HepG2 (cell line): ENCODE data around the gene PRRC2A. TPM values are rescaled to one million over a fixed set of nuclear protein-coding genes. Genes with fewer than 3 reads are reported as not detected.
A peak's percentile ranks its signal among the peaks of the same experiment; 100 is the strongest.

Experiments
- CBFB ChIP-seq: sonication (generic); formaldehyde crosslinking; IDR thresholded peaks from 2 replicates; pipeline ENCODE4 v1.4.0; 2020; ENCODE audit warnings: missing genetic modification reagents
- CBX1 ChIP-seq: IDR thresholded peaks from one replicate; pipeline ENCODE4 v1.6.1; 2016; ENCODE audit warnings: antibody characterized with exemption, low read depth
- CBX5 ChIP-seq: sonication (generic); formaldehyde crosslinking; IDR thresholded peaks from 2 replicates; pipeline ENCODE4 v1.4.0; 2020; ENCODE audit warnings: missing genetic modification reagents, borderline replicate concordance
- ELF4 ChIP-seq: sonication (generic); formaldehyde crosslinking; IDR thresholded peaks from 2 replicates; pipeline ENCODE4 v1.5.0; 2020; ENCODE audit warnings: missing genetic modification reagents, mild to moderate bottlenecking, moderate library complexity, borderline replicate concordance
- HMG20B ChIP-seq: conservative IDR thresholded peaks from 2 replicates; pipeline ENCODE4 v1.6.1; 2016; ENCODE audit warnings: missing genetic modification reagents, missing compliant biosample characterization
- HOXD1 ChIP-seq: sonication (generic); formaldehyde crosslinking; IDR thresholded peaks from 2 replicates; pipeline ENCODE4 v1.5.0; 2020; ENCODE audit warnings: missing genetic modification reagents
- KDM1A ChIP-seq: IDR thresholded peaks from 2 replicates; pipeline ENCODE4 v1.6.1; 2016; ENCODE audit warnings: missing compliant biosample characterization
- KMT2B ChIP-seq: IDR thresholded peaks from 2 replicates; pipeline ENCODE4 v1.6.1; 2016; ENCODE audit warnings: missing genetic modification reagents, missing compliant biosample characterization
- MAFK ChIP-seq, 2 experiments: IDR thresholded peaks in 1 of 2; conservative IDR thresholded peaks in 1 of 2; 2 replicates each; pipeline ENCODE4 v1.6.1; 2011; ENCODE audit warnings: improper control_type of control experiment in 2 of 2, low read length in 2 of 2
- PHF20 ChIP-seq: sonication (generic); formaldehyde crosslinking; IDR thresholded peaks from 2 replicates; pipeline ENCODE4 v1.5.0; 2020; ENCODE audit warnings: mild to moderate bottlenecking, missing genetic modification reagents
- RAD51 ChIP-seq: fragments of 450-650 bp; IDR thresholded peaks from 2 replicates; pipeline ENCODE4 v1.6.1; 2016; ENCODE audit warnings: borderline replicate concordance
- RBM39 ChIP-seq: fragments of 200-400 bp; formaldehyde crosslinking; IDR thresholded peaks from one replicate; pipeline ENCODE4 v1.6.1; 2018; ENCODE audit warnings: antibody characterized with exemption, mild to moderate bottlenecking, low read depth, low read length; ENCODE audit not compliant: poor library complexity, severe bottlenecking
- SOX13 ChIP-seq, 3 experiments: fragments of 450-650 bp in 1 of 3; sonication (generic) in 1 of 3; formaldehyde crosslinking in 1 of 3; IDR thresholded peaks in 2 of 3; conservative IDR thresholded peaks in 1 of 3; 2 replicates each; pipeline versions ENCODE4 v1.5.0 to v1.6.1; 2016 to 2020; ENCODE audit warnings: antibody characterized with exemption in 1 of 3, mild to moderate bottlenecking in 1 of 3, missing compliant biosample characterization in 1 of 3, missing genetic modification reagents in 1 of 3, moderate library complexity in 1 of 3
- TCF7L2 ChIP-seq: IDR thresholded peaks from 2 replicates; pipeline ENCODE4 v1.6.1; 2011; ENCODE audit warnings: mild to moderate bottlenecking, low read depth, low read length, moderate library complexity
- ZFP36 ChIP-seq: fragments of 150-350 bp; IDR thresholded peaks from 2 replicates; pipeline ENCODE4 v1.6.1; 2018; ENCODE audit warnings: borderline replicate concordance, low read length, low read depth; ENCODE audit not compliant: partially characterized antibody
- ZFP82 ChIP-seq: sonication (generic); formaldehyde crosslinking; IDR thresholded peaks from 2 replicates; pipeline ENCODE4 v1.5.1; 2020; ENCODE audit warnings: mild to moderate bottlenecking, missing genetic modification reagents, borderline replicate concordance
- ZNF160 ChIP-seq: sonication (generic); formaldehyde crosslinking; IDR thresholded peaks from 2 replicates; pipeline ENCODE4 v1.8.0; 2022; ENCODE audit warnings: mild to moderate bottlenecking, inconsistent platforms, missing genetic modification reagents
- ZNF468 ChIP-seq: sonication (generic); formaldehyde crosslinking; IDR thresholded peaks from 2 replicates; pipeline ENCODE4 v1.8.0; 2022; ENCODE audit warnings: mild to moderate bottlenecking, moderate library complexity, missing genetic modification reagents
- ZNF670 ChIP-seq: sonication (generic); formaldehyde crosslinking; IDR thresholded peaks from 2 replicates; pipeline ENCODE4 v1.8.0; 2022; ENCODE audit warnings: mild to moderate bottlenecking, missing genetic modification reagents, borderline replicate concordance
- ZNF672 ChIP-seq: sonication (generic); formaldehyde crosslinking; IDR thresholded peaks from 2 replicates; pipeline ENCODE4 v1.8.1; 2022; ENCODE audit warnings: missing genetic modification reagents
- ZNF768 ChIP-seq: sonication (generic); formaldehyde crosslinking; IDR thresholded peaks from 2 replicates; pipeline ENCODE4 v1.4.0; 2020; ENCODE audit warnings: missing genetic modification reagents
- polyA plus RNA-seq, 8 experiments: library from polyadenylated mRNA; depleted of rRNA in 3 of 8; stranded (reverse) in 7 of 8; unstranded in 1 of 8; fragments of >200 nt; fragmentation: Illumina TruSeq in 4 of 8; extraction: Trizol in 4 of 8; gene quantifications; 2 replicates each; pipeline versions ENCODE4 v1.2.1 to v1.2.3, GENCODE V29; 2011 to 2016; ENCODE audit warnings: low read depth in 4 of 8, missing spikeins in 1 of 8, mixed read lengths in 1 of 8; ENCODE audit not compliant: insufficient read depth in 1 of 8
- total RNA-seq, 5 experiments: library from RNA; depleted of rRNA; stranded (reverse); fragments of >200 nt; fragmentation: Illumina TruSeq; extraction: Trizol; gene quantifications; 2 replicates each; pipeline ENCODE4 v1.2.3, GENCODE V29; 2016; ENCODE audit warnings: low read depth in 1 of 5
- TF ChIP-seq, protein P1 (sequence below): sonication (generic); formaldehyde crosslinking; IDR thresholded peaks from 2 replicates; pipeline ENCODE4 v1.9.0; 2021; ENCODE audit warnings: missing genetic modification reagents, borderline replicate concordance
- TF ChIP-seq, protein P2 (sequence below): sonication (generic); formaldehyde crosslinking; IDR thresholded peaks from 2 replicates; pipeline ENCODE4 v1.5.0; 2020; ENCODE audit warnings: missing genetic modification reagents, mild to moderate bottlenecking, borderline replicate concordance
- TF ChIP-seq, protein P3 (sequence below): sonication (generic); formaldehyde crosslinking; IDR thresholded peaks from 2 replicates; pipeline ENCODE4 v1.8.0; 2022; ENCODE audit warnings: mild to moderate bottlenecking, missing genetic modification reagents, moderate library complexity
- TF ChIP-seq, protein P4 (sequence below), 2 experiments: sonication (generic) in 1 of 2; formaldehyde crosslinking in 1 of 2; IDR thresholded peaks; 2 replicates each; pipeline versions ENCODE4 v1.4.0 to v1.6.1; 2018 to 2020; ENCODE audit warnings: missing genetic modification reagents in 2 of 2, borderline replicate concordance in 1 of 2, low read depth in 1 of 2, mild to moderate bottlenecking in 1 of 2, missing biosample characterization in 1 of 2

Gene PRRC2A
- total and polyA plus RNA-seq, 2 of the 13 experiments (the other 11 are each of a cell fraction or from before 2014, with no cell fraction given): 38.9 to 47.4 TPM

DNA sequence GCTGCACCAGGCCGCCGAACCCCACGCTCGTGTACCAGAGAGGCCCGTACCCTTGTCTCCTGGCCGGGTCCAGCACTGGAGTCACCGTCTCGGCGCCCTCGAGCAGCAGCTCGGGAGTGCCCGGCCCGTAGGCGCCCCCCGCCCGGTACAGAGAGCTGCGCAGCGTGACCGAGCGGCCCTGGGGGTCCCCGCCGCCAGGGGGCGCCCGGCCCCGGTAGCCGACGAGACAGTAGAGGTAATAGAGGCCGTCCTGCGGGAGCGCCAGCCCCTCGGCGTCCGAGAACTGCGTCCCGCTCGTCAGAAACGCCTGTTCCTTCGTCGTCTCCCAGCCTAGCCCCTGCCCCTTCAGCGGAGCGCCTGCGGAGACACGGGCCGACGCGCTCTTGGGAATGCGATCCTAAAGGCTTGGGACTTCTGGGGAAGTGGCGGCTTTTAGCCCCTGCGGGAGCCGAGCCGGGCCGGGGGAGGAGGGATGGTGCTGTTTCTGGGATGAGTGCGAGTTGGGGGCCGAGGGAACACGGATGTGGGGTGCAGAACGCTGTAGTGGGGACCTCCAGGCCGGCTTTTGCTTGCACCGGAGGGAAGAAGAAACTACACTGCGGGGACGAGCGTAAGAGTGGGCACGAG is 39.6 kb upstream of the PRRC2A start (continued):
- TF ChIP-seq, protein P1, sequence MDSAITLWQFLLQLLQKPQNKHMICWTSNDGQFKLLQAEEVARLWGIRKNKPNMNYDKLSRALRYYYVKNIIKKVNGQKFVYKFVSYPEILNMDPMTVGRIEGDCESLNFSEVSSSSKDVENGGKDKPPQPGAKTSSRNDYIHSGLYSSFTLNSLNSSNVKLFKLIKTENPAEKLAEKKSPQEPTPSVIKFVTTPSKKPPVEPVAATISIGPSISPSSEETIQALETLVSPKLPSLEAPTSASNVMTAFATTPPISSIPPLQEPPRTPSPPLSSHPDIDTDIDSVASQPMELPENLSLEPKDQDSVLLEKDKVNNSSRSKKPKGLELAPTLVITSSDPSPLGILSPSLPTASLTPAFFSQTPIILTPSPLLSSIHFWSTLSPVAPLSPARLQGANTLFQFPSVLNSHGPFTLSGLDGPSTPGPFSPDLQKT: no peak
- peak; percentile 62; the same call in 1 of the 2 replicates for TF ChIP-seq HMG20B (CRISPR knock-in tag)
- 0 out of 2 replicates have a peak, but pooled peaks have one; percentile 40 for TF ChIP-seq ZNF468 (CRISPR knock-in tag)
- TF ChIP-seq ZNF672 (CRISPR knock-in tag): no peak
- no peak for TF ChIP-seq SOX13 (IDR thresholded peaks at IDR 0.05)
- peak in 1 of 2 experiments; percentile 37; a peak in 1 of 4 replicates for TF ChIP-seq SOX13 (CRISPR knock-in tag; conservative IDR thresholded peaks at IDR 0.05 in 1 of 2, IDR thresholded peaks at IDR 0.05 in 1 of 2)
- no peak for TF ChIP-seq ZNF670 (CRISPR knock-in tag)
- TF ChIP-seq, protein P2, sequence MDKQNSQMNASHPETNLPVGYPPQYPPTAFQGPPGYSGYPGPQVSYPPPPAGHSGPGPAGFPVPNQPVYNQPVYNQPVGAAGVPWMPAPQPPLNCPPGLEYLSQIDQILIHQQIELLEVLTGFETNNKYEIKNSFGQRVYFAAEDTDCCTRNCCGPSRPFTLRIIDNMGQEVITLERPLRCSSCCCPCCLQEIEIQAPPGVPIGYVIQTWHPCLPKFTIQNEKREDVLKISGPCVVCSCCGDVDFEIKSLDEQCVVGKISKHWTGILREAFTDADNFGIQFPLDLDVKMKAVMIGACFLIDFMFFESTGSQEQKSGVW (CRISPR knock-in tag): no peak
- TF ChIP-seq, protein P3, sequence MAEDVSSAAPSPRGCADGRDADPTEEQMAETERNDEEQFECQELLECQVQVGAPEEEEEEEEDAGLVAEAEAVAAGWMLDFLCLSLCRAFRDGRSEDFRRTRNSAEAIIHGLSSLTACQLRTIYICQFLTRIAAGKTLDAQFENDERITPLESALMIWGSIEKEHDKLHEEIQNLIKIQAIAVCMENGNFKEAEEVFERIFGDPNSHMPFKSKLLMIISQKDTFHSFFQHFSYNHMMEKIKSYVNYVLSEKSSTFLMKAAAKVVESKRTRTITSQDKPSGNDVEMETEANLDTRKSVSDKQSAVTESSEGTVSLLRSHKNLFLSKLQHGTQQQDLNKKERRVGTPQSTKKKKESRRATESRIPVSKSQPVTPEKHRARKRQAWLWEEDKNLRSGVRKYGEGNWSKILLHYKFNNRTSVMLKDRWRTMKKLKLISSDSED (CRISPR knock-in tag): no peak
- TF ChIP-seq, protein P4, sequence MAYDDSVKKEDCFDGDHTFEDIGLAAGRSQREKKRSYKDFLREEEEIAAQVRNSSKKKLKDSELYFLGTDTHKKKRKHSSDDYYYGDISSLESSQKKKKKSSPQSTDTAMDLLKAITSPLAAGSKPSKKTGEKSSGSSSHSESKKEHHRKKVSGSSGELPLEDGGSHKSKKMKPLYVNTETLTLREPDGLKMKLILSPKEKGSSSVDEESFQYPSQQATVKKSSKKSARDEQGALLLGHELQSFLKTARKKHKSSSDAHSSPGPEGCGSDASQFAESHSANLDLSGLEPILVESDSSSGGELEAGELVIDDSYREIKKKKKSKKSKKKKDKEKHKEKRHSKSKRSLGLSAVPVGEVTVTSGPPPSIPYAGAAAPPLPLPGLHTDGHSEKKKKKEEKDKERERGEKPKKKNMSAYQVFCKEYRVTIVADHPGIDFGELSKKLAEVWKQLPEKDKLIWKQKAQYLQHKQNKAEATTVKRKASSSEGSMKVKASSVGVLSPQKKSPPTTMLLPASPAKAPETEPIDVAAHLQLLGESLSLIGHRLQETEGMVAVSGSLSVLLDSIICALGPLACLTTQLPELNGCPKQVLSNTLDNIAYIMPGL (CRISPR knock-in tag; IDR thresholded peaks at IDR 0.05; ENCODE audit: borderline replicate concordance in 1 of 2, low read depth in 1 of 2): peak; percentile 99 to 100
- peak; percentile 72 for TF ChIP-seq RBM39
- no peak for TF ChIP-seq TCF7L2
- TF ChIP-seq ZFP36: no peak
- TF ChIP-seq HOXD1 (CRISPR knock-in tag): peak; percentile 60; the same call in 1 of the 2 replicates
- TF ChIP-seq ZNF160 (CRISPR knock-in tag): peak; percentile 27; the same call in 1 of the 2 replicates
- TF ChIP-seq KMT2B (CRISPR knock-in tag): peak; percentile 75
- TF ChIP-seq ZNF768: peak; percentile 78
- TF ChIP-seq PHF20 (CRISPR knock-in tag): peak; percentile 32
- no peak for TF ChIP-seq ELF4 (CRISPR knock-in tag)
- no peak for TF ChIP-seq RAD51
- no peak for TF ChIP-seq MAFK (conservative IDR thresholded peaks at IDR 0.05 in 1 of 2, IDR thresholded peaks at IDR 0.05 in 1 of 2; ENCODE audit: low read length in 2 of 2)
- TF ChIP-seq CBX1: peak; percentile 68
- no peak for TF ChIP-seq ZFP82 (CRISPR knock-in tag)
- TF ChIP-seq CBFB (CRISPR knock-in tag): peak; percentile 68; the same call in 1 of the 2 replicates
- no peak for TF ChIP-seq KDM1A (CRISPR knock-in tag)
- peak; percentile 66; the same call in 1 of the 2 replicates for TF ChIP-seq CBX5
